ENCODE measurements around the gene SLN. TPM values are rescaled to one million over a fixed set of nuclear protein-coding genes. Genes with fewer than 3 reads are reported as not detected.
"Not testable (repeated sequence)": the region's sequence is repeated elsewhere in the genome, so short reads cannot be mapped to it uniquely, and the experiment has no call there.

The SLN gene
- not detected for polyA plus RNA-seq (2013, experiment 1 of 2)
- not detected for polyA plus RNA-seq (2013, experiment 2 of 2)

DNA sequence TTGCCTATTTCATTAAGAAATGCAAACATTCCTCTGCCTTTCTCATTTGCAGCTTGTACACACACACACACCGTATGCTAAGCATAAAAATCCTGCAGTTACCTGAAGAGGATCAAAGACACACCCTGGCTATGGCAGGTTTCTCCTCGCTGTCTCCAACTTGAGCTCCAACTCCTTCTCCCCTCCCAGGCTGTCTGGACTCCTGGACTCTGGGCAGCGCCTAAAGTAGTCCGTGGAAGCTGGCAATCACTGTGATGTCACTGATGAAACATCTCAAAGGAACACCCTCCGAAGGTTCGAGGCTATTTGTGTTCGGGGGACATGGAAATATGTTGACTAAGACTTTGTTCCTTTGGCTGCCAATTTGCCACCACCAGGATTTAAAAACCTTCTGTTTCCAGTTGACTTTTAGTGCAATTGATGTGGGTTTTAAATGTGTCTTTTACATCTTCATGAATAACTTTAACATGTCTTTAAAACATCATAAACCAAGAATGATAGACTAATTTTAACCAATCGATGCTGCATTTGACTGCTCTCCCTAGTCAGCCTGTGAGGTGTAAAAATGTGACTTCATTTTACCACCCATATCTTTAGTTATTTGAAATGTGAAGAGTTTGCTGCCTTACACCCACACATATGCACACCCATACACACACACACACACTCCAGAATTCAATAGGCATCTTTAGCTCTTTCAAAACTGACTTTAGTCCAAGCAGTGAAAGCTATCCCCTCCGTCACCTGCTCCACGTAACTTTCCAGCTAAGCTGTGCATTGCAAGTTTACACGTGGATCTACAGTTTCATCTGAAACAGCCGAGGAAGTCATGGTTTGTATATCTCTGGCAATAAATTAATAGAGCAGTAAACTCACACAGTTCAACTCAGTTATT, at the start of gene SLN:
SLN (minus strand) TSS at position 196 of the 895 bp plus-strand sequence.
- H3K27me3 ChIP-seq (ENCODE audit: insufficient read depth, low read length) = peaks cover 15% of the 10 kb centered on the region; the same call in 1 of the 2 replicates
- H3K4me3 ChIP-seq (ENCODE audit: low read length) = no peak within 1 kb of the TSS

DNA sequence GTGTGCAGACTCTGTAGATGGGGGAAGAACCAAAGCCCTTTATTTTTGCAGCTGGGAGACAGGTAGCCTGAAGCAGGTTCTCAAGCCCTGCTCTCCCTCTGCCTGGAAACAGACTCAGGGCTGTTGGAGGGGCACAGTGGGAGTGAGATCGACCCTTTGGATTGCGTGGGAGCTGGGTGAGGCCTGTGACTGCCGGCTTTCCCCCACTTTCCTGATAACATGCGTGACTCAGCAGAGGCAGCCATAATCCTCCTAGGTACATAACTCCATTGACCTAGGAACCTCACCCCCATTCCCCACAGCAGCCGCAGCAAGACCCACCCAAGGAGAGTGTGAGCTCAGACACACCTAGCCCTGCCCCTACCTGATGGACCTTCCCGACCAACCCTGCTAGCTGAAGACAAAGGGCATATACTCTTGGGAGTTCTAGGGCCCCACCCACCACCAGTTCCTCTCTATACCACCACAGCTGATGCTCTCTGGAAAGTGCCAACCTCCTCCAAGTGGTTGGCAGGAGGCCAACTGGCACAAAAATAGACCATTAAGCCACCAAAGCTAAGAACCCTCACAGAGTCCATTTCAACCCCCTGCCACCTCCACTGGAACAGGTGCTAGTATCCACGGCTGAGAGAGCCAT, 47.0 kb upstream of the SLN start:
- WGBS = 93% methylated on average over 7 of the region's 7 CpGs
- H3K9ac ChIP-seq (ENCODE audit: low read depth, low read length) = not testable (repeated sequence)

More for the DNA sequence above, at the start of gene SLN:
- Histone ChIP-seq H3K9ac (ENCODE audit: low read depth, low read length) (no peak within 1 kb of the TSS), H3K4me1 (ENCODE audit: insufficient read depth, low read length) (peaks cover 13% of the 10 kb centered on the region), H3K36me3 (ENCODE audit: insufficient read depth, low read length) (no peaks in the 10 kb centered on the region), H3K27ac (ENCODE audit: low read depth, low read length) (no peak within 1 kb of the TSS), H3K9me3 (ENCODE audit: insufficient read depth, low read depth, low read length) (no peaks in the 10 kb centered on the region)
- WGBS = 79% methylated on average over 12 of the region's 12 CpGs

DNA sequence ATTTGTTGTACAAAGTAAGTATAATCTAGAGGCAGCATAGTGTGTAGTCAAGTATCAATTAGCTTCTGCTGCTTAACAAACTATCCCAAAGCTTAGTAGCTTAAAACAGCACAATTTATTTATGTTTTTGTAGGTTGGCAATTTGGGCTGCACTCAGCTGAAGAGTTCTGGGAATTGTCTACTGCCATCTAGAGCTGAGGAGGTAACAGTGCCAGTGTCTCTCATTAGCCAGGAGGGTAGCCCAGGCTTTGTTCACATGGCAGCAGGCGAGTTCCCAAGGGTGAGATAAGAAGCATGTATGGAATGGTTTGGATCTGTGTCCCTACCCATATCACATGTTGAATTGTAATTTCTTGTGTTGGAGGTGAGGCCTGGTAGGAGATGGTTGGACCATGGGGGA, 45.8 kb upstream of the SLN start:
- Histone ChIP-seq H3K4me3 (ENCODE audit: low read length) (no peak overlapping the region), H3K36me3 (ENCODE audit: insufficient read depth, low read length) (no peaks in the 10 kb centered on the region), H3K4me1 (ENCODE audit: insufficient read depth, low read length) (no peaks in the 10 kb centered on the region), H3K9me3 (ENCODE audit: insufficient read depth, low read depth, low read length) (no peaks in the 10 kb centered on the region), H3K9ac (ENCODE audit: low read depth, low read length) (no peak overlapping the region), H3K27ac (ENCODE audit: low read depth, low read length) (no peak overlapping the region), H3K27me3 (ENCODE audit: insufficient read depth, low read length) (no peaks in the 10 kb centered on the region)
- WGBS = 92% methylated on average over 1 of the region's 1 CpG

More for the DNA sequence above, 47.0 kb upstream of the SLN start:
- not testable (repeated sequence) for H3K4me1 ChIP-seq (ENCODE audit: insufficient read depth, low read length); H3K4me3 ChIP-seq (ENCODE audit: low read length); H3K27me3 ChIP-seq (ENCODE audit: insufficient read depth, low read length); H3K36me3 ChIP-seq (ENCODE audit: insufficient read depth, low read length); H3K9me3 ChIP-seq (ENCODE audit: insufficient read depth, low read depth, low read length); H3K27ac ChIP-seq (ENCODE audit: low read depth, low read length)

GRCh38 chr11:107756553-107756952, 44.7 kb upstream of the SLN start:
- no peaks in the 10 kb centered on the region for H3K27me3 ChIP-seq (ENCODE audit: insufficient read depth, low read length)
- H3K4me1 ChIP-seq (ENCODE audit: insufficient read depth, low read length) = no peaks in the 10 kb centered on the region
- WGBS = 98% methylated on average over 1 of the region's 1 CpG
- H3K27ac ChIP-seq (ENCODE audit: low read depth, low read length) = no peak overlapping the region
- H3K4me3 ChIP-seq (ENCODE audit: low read length) = no peak overlapping the region
- H3K36me3 ChIP-seq (ENCODE audit: insufficient read depth, low read length) = no peaks in the 10 kb centered on the region
- H3K9ac ChIP-seq (ENCODE audit: low read depth, low read length) = no peak overlapping the region
- no peaks in the 10 kb centered on the region for H3K9me3 ChIP-seq (ENCODE audit: insufficient read depth, low read depth, low read length)

GRCh38 chr11:107752949-107753822, 41.3 kb upstream of the SLN start:
- H3K9ac ChIP-seq (ENCODE audit: low read depth, low read length) = no peak overlapping the region
- H3K9me3 ChIP-seq (ENCODE audit: insufficient read depth, low read depth, low read length) = no peaks in the 10 kb centered on the region
- H3K4me3 ChIP-seq (ENCODE audit: low read length) = no peak overlapping the region
- H3K36me3 ChIP-seq (ENCODE audit: insufficient read depth, low read length) = no peaks in the 10 kb centered on the region
- H3K27me3 ChIP-seq (ENCODE audit: insufficient read depth, low read length) = no peaks in the 10 kb centered on the region
- 88% methylated on average over 2 of the region's 2 CpGs for WGBS
- H3K27ac ChIP-seq (ENCODE audit: low read depth, low read length) = no peak overlapping the region
- no peaks in the 10 kb centered on the region for H3K4me1 ChIP-seq (ENCODE audit: insufficient read depth, low read length)

DNA sequence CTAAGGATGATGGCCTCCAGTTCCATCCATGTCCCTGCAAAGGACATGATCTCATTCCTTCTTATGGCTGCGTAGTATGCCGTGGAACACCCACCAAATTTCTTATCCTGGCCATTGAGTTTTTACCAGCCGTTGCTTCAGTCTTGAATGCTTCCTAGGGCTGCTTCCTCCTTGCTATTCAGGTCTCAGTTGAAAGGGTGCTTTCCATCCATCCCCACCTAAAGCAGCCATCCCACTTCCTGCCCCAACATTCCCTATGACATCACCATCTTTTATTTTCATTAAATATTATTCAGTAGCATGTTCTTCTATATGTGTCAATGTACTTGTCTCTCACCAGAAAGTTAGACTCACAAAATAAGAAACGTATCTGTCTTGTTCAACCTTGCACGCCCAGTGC, 40.7 kb upstream of the SLN start:
- Histone ChIP-seq H3K4me3 (ENCODE audit: low read length) (no peak overlapping the region), H3K9ac (ENCODE audit: low read depth, low read length) (no peak overlapping the region), H3K4me1 (ENCODE audit: insufficient read depth, low read length) (no peaks in the 10 kb centered on the region), H3K27ac (ENCODE audit: low read depth, low read length) (no peak overlapping the region), H3K36me3 (ENCODE audit: insufficient read depth, low read length) (no peaks in the 10 kb centered on the region), H3K27me3 (ENCODE audit: insufficient read depth, low read length) (no peaks in the 10 kb centered on the region), H3K9me3 (ENCODE audit: insufficient read depth, low read depth, low read length) (no peaks in the 10 kb centered on the region)
- 54% methylated on average over 5 of the region's 5 CpGs for WGBS

- no peak overlapping the region for H3K9ac ChIP-seq (ENCODE audit: low read depth, low read length)
- WGBS = 85% methylated on average over 9 of the region's 9 CpGs
- no peak overlapping the region for H3K4me3 ChIP-seq (ENCODE audit: low read length)
- H3K4me1 ChIP-seq (ENCODE audit: insufficient read depth, low read length) = no peaks in the 10 kb centered on the region
- no peaks in the 10 kb centered on the region for H3K36me3 ChIP-seq (ENCODE audit: insufficient read depth, low read length)
- no peaks in the 10 kb centered on the region for H3K27me3 ChIP-seq (ENCODE audit: insufficient read depth, low read length)
- H3K9me3 ChIP-seq (ENCODE audit: insufficient read depth, low read depth, low read length) = no peaks in the 10 kb centered on the region
- H3K27ac ChIP-seq (ENCODE audit: low read depth, low read length) = no peak overlapping the region
Measured at GRCh38 chr11:107751082-107751481, 39.2 kb upstream of the SLN start.

DNA sequence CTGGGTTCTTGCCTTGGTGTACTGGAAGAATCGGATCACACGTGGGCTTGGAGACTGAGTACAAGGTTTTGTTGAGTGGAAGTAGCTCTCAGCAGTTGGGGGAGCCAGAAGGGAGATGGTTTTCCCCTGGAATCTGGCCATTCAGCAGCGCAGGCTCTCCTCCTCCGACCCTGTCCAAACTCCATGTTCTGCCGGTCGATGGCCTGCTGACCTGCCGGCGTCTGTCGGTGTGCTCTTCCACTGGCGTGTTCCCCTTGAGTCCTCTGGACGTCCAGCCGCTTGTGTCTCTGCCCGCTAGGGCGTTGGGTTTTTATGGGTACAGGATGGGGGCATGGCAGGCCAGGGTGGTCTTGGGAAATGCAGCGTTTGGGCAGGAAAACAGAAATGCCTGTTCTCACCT, 38.5 kb upstream of the SLN start:
- no peak overlapping the region for H3K4me3 ChIP-seq (ENCODE audit: low read length)
- no peak overlapping the region for H3K27ac ChIP-seq (ENCODE audit: low read depth, low read length)
- WGBS = 91% methylated on average over 15 of the region's 15 CpGs
- no peak overlapping the region for H3K9ac ChIP-seq (ENCODE audit: low read depth, low read length)
- no peaks in the 10 kb centered on the region for H3K27me3 ChIP-seq (ENCODE audit: insufficient read depth, low read length)
- no peaks in the 10 kb centered on the region for H3K36me3 ChIP-seq (ENCODE audit: insufficient read depth, low read length)
- no peaks in the 10 kb centered on the region for H3K9me3 ChIP-seq (ENCODE audit: insufficient read depth, low read depth, low read length)
- H3K4me1 ChIP-seq (ENCODE audit: insufficient read depth, low read length) = no peaks in the 10 kb centered on the region

DNA sequence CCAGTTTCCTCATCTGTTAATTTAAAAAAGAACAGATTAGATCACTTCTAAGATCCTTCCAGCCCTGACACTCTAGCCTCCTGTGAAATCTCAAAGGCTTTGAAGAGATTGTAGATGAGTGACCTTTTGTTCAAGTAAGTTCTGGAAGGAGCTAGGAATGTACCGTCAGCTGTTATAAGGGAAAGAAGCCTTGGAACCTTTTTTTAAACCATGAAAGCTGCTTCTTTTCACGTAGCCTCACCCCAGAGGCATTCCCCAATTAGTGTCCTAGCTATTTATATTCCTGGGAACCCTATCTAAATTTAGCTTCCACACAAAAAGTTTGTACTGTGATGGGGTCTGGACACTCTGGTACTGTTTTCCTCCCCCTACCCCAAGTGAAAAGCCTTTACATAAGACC, 35.8 kb upstream of the SLN start:
- H3K27me3 ChIP-seq (ENCODE audit: insufficient read depth, low read length) = no peaks in the 10 kb centered on the region
- H3K9ac ChIP-seq (ENCODE audit: low read depth, low read length) = no peak overlapping the region

DNA sequence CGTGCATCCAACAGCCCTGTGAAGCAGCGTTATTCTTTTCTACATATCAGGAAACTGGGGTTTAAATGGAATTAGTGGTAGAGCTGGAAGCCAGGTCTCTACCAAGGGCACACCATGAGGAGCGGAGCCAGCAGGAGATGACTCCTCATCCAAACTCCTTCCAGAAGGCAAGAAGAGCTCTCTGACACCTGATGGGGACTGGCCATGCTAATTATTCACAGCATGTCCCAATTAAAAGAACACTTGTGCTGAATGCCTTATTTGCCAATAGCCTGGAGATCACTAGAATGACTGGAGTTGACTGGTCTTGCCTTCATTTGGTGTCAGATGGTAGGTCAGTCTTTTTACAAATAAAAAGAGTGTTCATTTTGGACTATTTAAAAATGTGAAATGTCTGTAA, 32.9 kb upstream of the SLN start:
- H3K9ac ChIP-seq (ENCODE audit: low read depth, low read length) = no peak overlapping the region
- no peaks in the 10 kb centered on the region for H3K36me3 ChIP-seq (ENCODE audit: insufficient read depth, low read length)
- no peak overlapping the region for H3K27ac ChIP-seq (ENCODE audit: low read depth, low read length)
- WGBS = 48% methylated on average over 1 of the region's 3 CpGs
- no peaks in the 10 kb centered on the region for H3K4me1 ChIP-seq (ENCODE audit: insufficient read depth, low read length)
- H3K4me3 ChIP-seq (ENCODE audit: low read length) = no peak overlapping the region
- H3K27me3 ChIP-seq (ENCODE audit: insufficient read depth, low read length) = no peaks in the 10 kb centered on the region
- no peaks in the 10 kb centered on the region for H3K9me3 ChIP-seq (ENCODE audit: insufficient read depth, low read depth, low read length)

More for the DNA sequence above, 35.8 kb upstream of the SLN start:
- 77% methylated on average over 2 of the region's 2 CpGs for WGBS
- Histone ChIP-seq H3K27ac (ENCODE audit: low read depth, low read length) (no peak overlapping the region), H3K4me1 (ENCODE audit: insufficient read depth, low read length) (no peaks in the 10 kb centered on the region), H3K9me3 (ENCODE audit: insufficient read depth, low read depth, low read length) (no peaks in the 10 kb centered on the region), H3K36me3 (ENCODE audit: insufficient read depth, low read length) (no peaks in the 10 kb centered on the region), H3K4me3 (ENCODE audit: low read length) (no peak overlapping the region)

GRCh38 chr11:107743191-107743590, 31.3 kb upstream of the SLN start:
- Histone ChIP-seq H3K27me3 (ENCODE audit: insufficient read depth, low read length) (no peaks in the 10 kb centered on the region; the same call in 1 of the 2 replicates), H3K27ac (ENCODE audit: low read depth, low read length) (no peak overlapping the region), H3K36me3 (ENCODE audit: insufficient read depth, low read length) (no peaks in the 10 kb centered on the region), H3K9ac (ENCODE audit: low read depth, low read length) (no peak overlapping the region), H3K9me3 (ENCODE audit: insufficient read depth, low read depth, low read length) (no peaks in the 10 kb centered on the region), H3K4me1 (ENCODE audit: insufficient read depth, low read length) (no peaks in the 10 kb centered on the region), H3K4me3 (ENCODE audit: low read length) (no peak overlapping the region)
- 83% methylated on average over 3 of the region's 3 CpGs for WGBS
